B cell (primary cell): ENCODE results near the gene GPR146. TPM values are rescaled to one million over a fixed set of nuclear protein-coding genes. Genes with fewer than 3 reads are reported as not detected.

Source experiments
- ATAC-seq: fragments of 200-7000 bp; cut with Tn5 transposase; one replicate; pipeline ENCODE4 v1.10.0; 2021; ENCODE audit warnings: low read depth, mild to moderate bottlenecking, moderate number of reproducible peaks, moderate library complexity
- CTCF ChIA-PET: fragments of 350-600 bp; sonication (Branson Sonifier 250); formaldehyde crosslinking; loops from one replicate; lab custom pipeline; 2021; ENCODE audit warnings: antibody characterized with exemption, inconsistent platforms; lab: Charles Lee
- POLR2A ChIA-PET: fragments of 350-600 bp; sonication (Branson Sonifier 250); formaldehyde crosslinking; loops from one replicate; lab custom pipeline; 2021; ENCODE audit warnings: antibody characterized with exemption; lab: Charles Lee
- DNase-seq: peaks from one replicate; pipeline ENCODE4 v3.0.0; 2013
- H2AFZ ChIP-seq: 2 replicates; pipeline ENCODE4 v1.6.1; 2012; ENCODE audit warnings: mild to moderate bottlenecking, low read depth, low read length; ENCODE audit not compliant: insufficient read depth, poor library complexity, severe bottlenecking
- H3K27ac ChIP-seq, 2 donors: 1 replicate in 1 of 2; 2 replicates in 1 of 2; pipeline ENCODE4 v1.5.1; 2012 to 2013; ENCODE audit warnings: low read length in 2 of 2, mild to moderate bottlenecking in 2 of 2, moderate library complexity in 1 of 2
- H3K27me3 ChIP-seq, 4 experiments: fragments of 200-600 bp in 1 of 4; sonication (generic) in 1 of 4; replicated peaks in 1 of 4; 1 replicate in 2 of 4; 2 replicates in 2 of 4; pipeline versions ENCODE4 v1.6.1 to v1.7.0; 2013 to 2016; ENCODE audit warnings: low read length in 3 of 4, mild to moderate bottlenecking in 2 of 4, mixed read lengths in 1 of 4, moderate library complexity in 1 of 4; ENCODE audit not compliant: insufficient read depth in 4 of 4, control insufficient read depth in 3 of 4; ENCODE audit errors: control extremely low read depth in 1 of 4
- H3K36me3 ChIP-seq, 2 experiments: replicated peaks in 1 of 2; 1 replicate in 1 of 2; 2 replicates in 1 of 2; pipeline versions ENCODE4 v1.6.1 to v1.7.1; 2013; ENCODE audit warnings: low read length in 1 of 2; ENCODE audit not compliant: insufficient read depth in 2 of 2, control insufficient read depth in 1 of 2; ENCODE audit errors: control extremely low read depth in 1 of 2, extremely low read depth in 1 of 2
- H3K4me1 ChIP-seq, 2 donors: fragments of 200-600 bp in 1 of 2; sonication (generic) in 1 of 2; 1 replicate in 1 of 2; 2 replicates in 1 of 2; pipeline versions ENCODE4 v1.5.1 to v1.6.1; 2013 to 2017; ENCODE audit warnings: low read length in 2 of 2; ENCODE audit not compliant: control insufficient read depth in 2 of 2, insufficient read depth in 2 of 2
- H3K4me2 ChIP-seq: replicated peaks from 2 replicates; pipeline ENCODE3; 2012; ENCODE audit warnings: mild to moderate bottlenecking, low read depth, low read length; ENCODE audit not compliant: poor library complexity, severe bottlenecking
- H3K4me3 ChIP-seq, 5 experiments: fragments of 200-600 bp in 1 of 5; sonication (generic) in 1 of 5; 1 replicate in 3 of 5; 2 replicates in 2 of 5; pipeline versions ENCODE4 v1.5.1 to v1.7.0; 2011 to 2016; ENCODE audit warnings: low read length in 4 of 5, mild to moderate bottlenecking in 4 of 5, low read depth in 2 of 5, control low read depth in 1 of 5, moderate library complexity in 1 of 5; ENCODE audit not compliant: insufficient read depth in 1 of 5; ENCODE audit errors: control extremely low read depth in 1 of 5, extremely low read depth in 1 of 5
- H3K79me2 ChIP-seq: fragments of 200-600 bp; sonication (generic); one replicate; pipeline ENCODE4 v1.6.0; 2016; ENCODE audit warnings: low read length; ENCODE audit not compliant: control insufficient read depth, insufficient read depth
- H3K9ac ChIP-seq: fragments of 200-600 bp; sonication (generic); 2 replicates; pipeline ENCODE4 v1.6.1; 2017; ENCODE audit warnings: mild to moderate bottlenecking, low read length, moderate library complexity
- H3K9me3 ChIP-seq, 3 donors: one replicate each; pipeline versions ENCODE4 v1.6.1 to v1.7.1; 2013; ENCODE audit warnings: low read length in 2 of 3; ENCODE audit not compliant: control insufficient read depth in 2 of 3, insufficient read depth in 1 of 3; ENCODE audit errors: control extremely low read depth in 1 of 3
- H4K20me1 ChIP-seq: 2 replicates; pipeline ENCODE4 v1.6.0; 2012; ENCODE audit warnings: mild to moderate bottlenecking, low read length; ENCODE audit not compliant: insufficient read depth, control insufficient read depth, poor library complexity, severe bottlenecking
- H3K27ac Mint-ChIP-seq: one replicate; pipeline ENCODE4 v1.8.0; 2021; ENCODE audit warnings: mixed read lengths
- H3K27me3 Mint-ChIP-seq: one replicate; pipeline ENCODE4 v1.8.0; 2021; ENCODE audit warnings: mixed read lengths
- H3K4me1 Mint-ChIP-seq: one replicate; pipeline ENCODE4 v1.8.0; 2021; ENCODE audit warnings: mixed read lengths
- H3K4me3 Mint-ChIP-seq: one replicate; pipeline ENCODE4 v1.8.0; 2021; ENCODE audit warnings: mixed read lengths
- H3K9me3 Mint-ChIP-seq: one replicate; pipeline ENCODE4 v1.8.0; 2022; ENCODE audit warnings: mixed read lengths; ENCODE audit not compliant: insufficient read depth
- EZH2 ChIP-seq: IDR thresholded peaks from 2 replicates; pipeline ENCODE4 v1.6.1; 2012; ENCODE audit warnings: borderline replicate concordance, low read depth, mild to moderate bottlenecking, moderate library complexity, low read length; ENCODE audit not compliant: insufficient read depth, poor library complexity, severe bottlenecking
- WGBS: methylation state at CpG from one replicate; pipeline ENCODE4 v1.1.5; 2013; ENCODE audit warnings: missing lambda C conversion rate; ENCODE audit not compliant: insufficient coverage; 5-methylcytosine and 5-hydroxymethylcytosine counted together
- intact Hi-C: fragments of 100-400 bp; cut with micrococcal nuclease; formaldehyde crosslinking; loops from one replicate; pipeline ENCODE4 v1.10.0; 2022
- polyA minus RNA-seq: library from RNA; depleted of rRNA, polyadenylated mRNA; stranded (reverse); fragments of >200 nt; gene quantifications from 2 replicates; pipeline ENCODE4 v1.2.3, GENCODE V29; 2012
- polyA plus RNA-seq: library from polyadenylated mRNA; depleted of rRNA; stranded (reverse); fragments of >200 nt; gene quantifications from 2 replicates; pipeline ENCODE4 v1.2.3, GENCODE V29; 2012
- total RNA-seq, 2 donors: library from RNA; stranded (reverse); fragments of 120-200 nt in 1 of 2; gene quantifications; 1 replicate in 1 of 2; 2 replicates in 1 of 2; pipeline versions ENCODE4 v1.2.3 to v1.2.4, GENCODE V29; 2013 to 2022
- TF ChIP-seq, protein P1 (sequence below): fragments of 200-600 bp; IDR thresholded peaks from one replicate; pipeline ENCODE4 v1.8.0; 2022; ENCODE audit warnings: antibody characterized with exemption, mild to moderate bottlenecking

GPR146 gene, protein sequence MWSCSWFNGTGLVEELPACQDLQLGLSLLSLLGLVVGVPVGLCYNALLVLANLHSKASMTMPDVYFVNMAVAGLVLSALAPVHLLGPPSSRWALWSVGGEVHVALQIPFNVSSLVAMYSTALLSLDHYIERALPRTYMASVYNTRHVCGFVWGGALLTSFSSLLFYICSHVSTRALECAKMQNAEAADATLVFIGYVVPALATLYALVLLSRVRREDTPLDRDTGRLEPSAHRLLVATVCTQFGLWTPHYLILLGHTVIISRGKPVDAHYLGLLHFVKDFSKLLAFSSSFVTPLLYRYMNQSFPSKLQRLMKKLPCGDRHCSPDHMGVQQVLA
- total RNA-seq = 44.6 and 45.4 TPM in 2 replicates
- total RNA-seq (2013) = 0.77 TPM
- polyA plus RNA-seq = 4.2 and 16.7 TPM in 2 replicates
- polyA minus RNA-seq = 3.8 and 10.6 TPM in 2 replicates

DNA sequence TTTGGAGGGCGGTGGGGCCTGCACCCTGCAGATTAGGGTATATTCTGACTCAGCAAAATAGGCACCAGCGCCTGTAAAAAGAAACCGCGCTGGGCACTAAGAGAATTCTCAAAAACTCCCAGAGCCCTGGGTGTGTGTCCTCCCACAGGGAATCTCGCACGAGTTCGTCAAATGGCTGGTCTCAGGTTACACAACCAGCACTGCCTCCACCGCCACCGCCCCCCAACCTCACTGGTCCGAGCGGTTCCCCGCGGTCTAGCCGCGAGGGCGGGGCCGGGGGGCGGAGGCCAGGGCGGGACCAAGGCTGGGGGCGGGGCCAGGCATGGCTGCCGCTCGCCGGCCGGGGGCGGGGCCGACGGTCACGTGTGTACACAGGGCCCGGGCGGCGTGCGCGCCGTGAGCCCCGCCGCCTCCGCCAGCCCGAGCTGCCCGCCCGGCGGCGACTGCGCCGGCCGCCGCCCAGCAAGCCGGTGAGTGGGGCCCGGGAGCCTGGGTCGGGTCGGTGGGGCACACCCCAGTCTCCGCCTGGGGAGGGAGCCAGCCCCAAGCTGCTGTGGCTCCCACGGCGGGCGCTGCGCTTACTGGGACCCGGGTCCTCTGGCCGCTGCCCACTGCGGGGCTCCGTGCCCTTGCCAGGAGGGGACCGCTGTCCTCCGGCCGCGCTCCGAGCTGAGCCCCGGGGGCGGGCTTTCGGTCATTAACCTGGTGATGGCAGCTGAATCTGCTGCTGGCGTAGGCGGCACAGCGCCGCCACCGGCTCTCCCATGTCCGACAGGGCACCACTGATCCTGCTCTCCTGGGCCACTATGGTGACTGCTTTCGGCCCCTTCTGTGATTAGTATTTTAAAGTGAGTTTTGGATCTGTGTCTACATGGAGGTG is at the start of gene GPR146:
GPR146 (plus strand) TSS at position 358 of the 880 bp plus-strand sequence. CDS start 12,970 bp downstream, outside the sequence.
- POLR2A ChIA-PET = interaction anchor here (0.8 to 2.4 kb wide), 7 partner anchors 14 to 51 kb away, joined by 3 to 15 read pairs (median 6); no protein-coding TSS in a partner anchor
- H3K27me3 Mint-ChIP-seq = peaks cover 3% of the 10 kb centered on the region
- Histone ChIP-seq H2AFZ (peak within 1 kb of the TSS; percentile 84), H3K9me3 (no peaks in the 10 kb centered on the region), H3K4me1 (peaks cover 17 to 20% of the 10 kb centered on the region in 2 donors), H3K27ac (peak within 1 kb of the TSS in 1 of 2 donors; percentile 69), H3K27me3 (peaks cover 0 to 5% (median 1%) of the 10 kb centered on the region in 4 experiments), H3K4me2 (peak within 1 kb of the TSS; percentile 100), H3K79me2 (peaks cover 20% of the 10 kb centered on the region), H3K36me3 (no peaks in the 10 kb centered on the region), H3K9ac (peak within 1 kb of the TSS; percentile 74), H3K4me3 (peak within 1 kb of the TSS; percentile 11 to 75 (median 63)), H4K20me1 (peaks cover 21% of the 10 kb centered on the region)
- DNase-seq = peak; percentile 91
- H3K4me1 Mint-ChIP-seq = peaks cover 28% of the 10 kb centered on the region
- H3K27ac Mint-ChIP-seq = peak within 1 kb of the TSS; percentile 75
- peak; percentile 95 for ATAC-seq
- H3K9me3 Mint-ChIP-seq = no peaks in the 10 kb centered on the region
- intact Hi-C loops = loop anchor here (1.0 kb wide), 5 partner anchors 20 to 51 kb away; no protein-coding TSS in a partner anchor
- no peak for TF ChIP-seq EZH2
- TF ChIP-seq, protein P1, sequence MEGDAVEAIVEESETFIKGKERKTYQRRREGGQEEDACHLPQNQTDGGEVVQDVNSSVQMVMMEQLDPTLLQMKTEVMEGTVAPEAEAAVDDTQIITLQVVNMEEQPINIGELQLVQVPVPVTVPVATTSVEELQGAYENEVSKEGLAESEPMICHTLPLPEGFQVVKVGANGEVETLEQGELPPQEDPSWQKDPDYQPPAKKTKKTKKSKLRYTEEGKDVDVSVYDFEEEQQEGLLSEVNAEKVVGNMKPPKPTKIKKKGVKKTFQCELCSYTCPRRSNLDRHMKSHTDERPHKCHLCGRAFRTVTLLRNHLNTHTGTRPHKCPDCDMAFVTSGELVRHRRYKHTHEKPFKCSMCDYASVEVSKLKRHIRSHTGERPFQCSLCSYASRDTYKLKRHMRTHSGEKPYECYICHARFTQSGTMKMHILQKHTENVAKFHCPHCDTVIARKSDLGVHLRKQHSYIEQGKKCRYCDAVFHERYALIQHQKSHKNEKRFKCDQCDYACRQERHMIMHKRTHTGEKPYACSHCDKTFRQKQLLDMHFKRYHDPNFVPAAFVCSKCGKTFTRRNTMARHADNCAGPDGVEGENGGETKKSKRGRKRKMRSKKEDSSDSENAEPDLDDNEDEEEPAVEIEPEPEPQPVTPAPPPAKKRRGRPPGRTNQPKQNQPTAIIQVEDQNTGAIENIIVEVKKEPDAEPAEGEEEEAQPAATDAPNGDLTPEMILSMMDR = peak; percentile 80
- H3K4me3 Mint-ChIP-seq = peak within 1 kb of the TSS; percentile 96
- CTCF ChIA-PET = interaction anchor here (1.0 to 5.1 kb wide), 14 partner anchors 10 to 133 kb away, joined by 3 to 36 read pairs (median 5); no protein-coding TSS in a partner anchor
- under 1% methylated on average over 71 of the region's 74 CpGs for WGBS
